Measurements from ENCODE around the gene RPL29. TPM values are rescaled to one million over a fixed set of nuclear protein-coding genes. Genes with fewer than 3 reads are reported as not detected.
A peak's percentile ranks its signal among the peaks of the same experiment; 100 is the strongest.
"Not testable (repeated sequence)": the region's sequence is repeated elsewhere in the genome, so short reads cannot be mapped to it uniquely, and the experiment has no call there.

Gene RPL29
- total RNA-seq, 2 experiments from 2014 or later: 1,502 to 1,507 TPM

DNA sequence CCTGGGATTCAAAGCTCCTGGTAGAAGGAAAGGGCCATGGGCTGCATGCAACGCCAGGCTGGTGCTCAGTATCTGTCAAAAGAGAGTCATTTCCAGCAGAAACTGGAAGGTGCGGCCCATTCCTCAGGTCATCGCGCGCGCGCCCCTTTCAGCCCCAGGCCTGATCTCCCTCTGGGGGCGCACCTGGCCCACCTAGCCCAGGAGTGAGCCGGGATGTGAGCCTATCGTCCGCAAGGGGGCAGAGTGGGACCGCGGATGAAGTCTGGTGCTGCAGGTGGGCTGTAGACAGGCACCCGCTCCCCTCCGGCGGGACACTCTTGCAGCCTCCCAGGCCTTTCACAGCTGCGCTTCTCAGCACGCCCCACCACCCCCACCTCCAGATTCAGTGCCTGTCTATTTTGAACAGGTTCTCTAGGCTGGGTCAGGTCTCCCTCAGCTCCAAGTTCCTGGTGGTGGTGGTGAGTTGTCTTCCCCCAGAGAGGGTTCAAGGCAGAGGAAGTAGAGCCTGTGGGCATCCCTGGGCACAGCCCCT lies 5.8 kb upstream of the RPL29 start:
- DNase-seq: peak; percentile 90
- ChIA-PET POLR2A (interaction anchor here (0.8 kb wide), 1 partner anchor 19 kb away, joined by 3 read pairs; no protein-coding TSS in a partner anchor), CTCF (interaction anchor here (0.6 to 6.3 kb wide), 38 partner anchors 8 to 970 kb away, joined by 3 to 101 read pairs (median 4); partner anchors contain the start of genes ACY1, DUSP7, PARP3 and POC1A)
- no peaks in the 10 kb centered on the region for H3K9me3 Mint-ChIP-seq
- no peak overlapping the region for H3K4me3 Mint-ChIP-seq
- peaks cover 14% of the 10 kb centered on the region for H3K4me1 Mint-ChIP-seq (ENCODE audit: low read depth)
- intact Hi-C loops (cut with micrococcal nuclease): loop anchor here (1.0 to 5.0 kb wide), 5 partner anchors 56 to 336 kb away; no protein-coding TSS in a partner anchor
- H3K27ac Mint-ChIP-seq: no peak overlapping the region
- no peaks in the 10 kb centered on the region for H3K27me3 Mint-ChIP-seq
- no peaks in the 10 kb centered on the region for H3K36me3 Mint-ChIP-seq

GRCh38 chr3:51999846-52000245 lies 4.2 kb upstream of the RPL29 start:
- intact Hi-C loops (cut with micrococcal nuclease): loop anchor here (5.0 kb wide), 3 partner anchors 217 to 608 kb away; partner anchors contain the start of gene RBM15B
- H3K4me3 Mint-ChIP-seq: no peak overlapping the region
- H3K36me3 Mint-ChIP-seq: peaks cover 10% of the 10 kb centered on the region

GRCh38 chr3:51998774-51999173 lies 3.1 kb upstream of the RPL29 start:
- ChIA-PET POLR2A (no interaction called here), CTCF (interaction anchor here (0.6 to 1.7 kb wide), 4 partner anchors 124 to 422 kb away, joined by 3 to 8 read pairs (median 5); no protein-coding TSS in a partner anchor)
- H3K9me3 Mint-ChIP-seq: no peaks in the 10 kb centered on the region
- peaks cover 15% of the 10 kb centered on the region for H3K4me1 Mint-ChIP-seq (ENCODE audit: low read depth)
- H3K27ac Mint-ChIP-seq: no peak overlapping the region
- no peak for DNase-seq
- peaks cover 21% of the 10 kb centered on the region for H3K36me3 Mint-ChIP-seq
- intact Hi-C loops (cut with micrococcal nuclease): loop anchor here (5.0 kb wide), 1 partner anchor 606 kb away; the partner anchor contains the start of gene RBM15B
- H3K27me3 Mint-ChIP-seq: no peaks in the 10 kb centered on the region
- no peak overlapping the region for H3K4me3 Mint-ChIP-seq

More at GRCh38 chr3:51999846-52000245, 4.2 kb upstream of the RPL29 start:
- H3K9me3 Mint-ChIP-seq: no peaks in the 10 kb centered on the region
- no peak overlapping the region for H3K27ac Mint-ChIP-seq
- POLR2A ChIA-PET: no interaction called here
- peaks cover 5% of the 10 kb centered on the region for H3K4me1 Mint-ChIP-seq (ENCODE audit: low read depth)
- no peaks in the 10 kb centered on the region for H3K27me3 Mint-ChIP-seq
- CTCF ChIA-PET: interaction anchor here (1.6 to 6.3 kb wide), 7 partner anchors 54 to 339 kb away, joined by 7 to 101 read pairs (median 28); partner anchors contain the start of genes DUSP7, PARP3 and RRP9
- DNase-seq: no peak

- no peak overlapping the region for H3K4me3 Mint-ChIP-seq
- no peak overlapping the region for H3K27ac Mint-ChIP-seq
- intact Hi-C loops (cut with micrococcal nuclease): loop anchor here (5.0 kb wide), 1 partner anchor 606 kb away; the partner anchor contains the start of gene RBM15B
- H3K4me1 Mint-ChIP-seq (ENCODE audit: low read depth): peaks cover 20% of the 10 kb centered on the region
- H3K36me3 Mint-ChIP-seq: peaks cover 28% of the 10 kb centered on the region
- ChIA-PET CTCF (interaction anchor here (0.6 to 1.7 kb wide), 5 partner anchors 55 to 423 kb away, joined by 3 to 8 read pairs (median 4); no protein-coding TSS in a partner anchor), POLR2A (no interaction called here)
- H3K9me3 Mint-ChIP-seq: no peaks in the 10 kb centered on the region
- H3K27me3 Mint-ChIP-seq: no peaks in the 10 kb centered on the region
- no peak for DNase-seq
These were observed 2.4 kb upstream of the RPL29 start for GRCh38 chr3:51997935-51998596.

- intact Hi-C loops (cut with micrococcal nuclease): loop anchor here (5.0 kb wide), 1 partner anchor 605 kb away; the partner anchor contains the start of gene RBM15B
- CTCF ChIA-PET: interaction anchor here (0.8 to 1.6 kb wide), 3 partner anchors 54 to 342 kb away, joined by 3 to 4 read pairs (median 4); no protein-coding TSS in a partner anchor
These were observed 1.5 kb upstream of the RPL29 start for GRCh38 chr3:51997172-51997571.

DNA sequence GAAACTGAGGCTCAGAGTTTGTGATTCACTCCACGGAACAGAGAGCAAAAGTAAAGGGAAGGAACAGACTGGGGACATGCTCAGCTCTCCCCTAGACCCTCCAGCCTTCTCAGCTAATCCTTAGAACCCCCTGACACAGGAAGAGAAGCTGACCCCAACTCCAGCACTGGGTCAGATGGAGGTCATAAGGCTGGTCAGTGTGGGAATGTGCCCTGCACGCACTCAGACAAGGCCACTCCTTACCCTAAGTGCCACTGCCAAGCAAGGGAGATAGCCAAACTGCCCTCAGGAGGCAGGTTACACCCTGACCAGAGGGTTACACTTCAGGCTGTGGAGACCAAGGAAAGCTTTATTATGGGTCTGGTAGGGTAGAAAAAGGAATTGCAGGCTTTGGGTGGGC lies 1.2 kb downstream of the RPL29 start:
- POLR2A ChIA-PET: interaction anchor here (1.2 to 2.5 kb wide), 6 partner anchors 8 to 160 kb away, joined by 3 to 45 read pairs (median 10); partner anchors contain the start of genes ACY1, PCBP4 and POC1A
- intact Hi-C loops (cut with micrococcal nuclease): loop anchor here (2.0 kb wide), 1 partner anchor 20 kb away; the partner anchor contains the start of genes ABHD14A and ABHD14B

More at GRCh38 chr3:51997172-51997571, 1.5 kb upstream of the RPL29 start:
- Mint-ChIP-seq H3K4me3 (no peak overlapping the region), H3K36me3 (peaks cover 37% of the 10 kb centered on the region), H3K27me3 (no peaks in the 10 kb centered on the region), H3K9me3 (no peaks in the 10 kb centered on the region), H3K27ac (no peak overlapping the region), H3K4me1 (ENCODE audit: low read depth) (peaks cover 28% of the 10 kb centered on the region)
- POLR2A ChIA-PET: no interaction called here
- no peak for DNase-seq

DNA sequence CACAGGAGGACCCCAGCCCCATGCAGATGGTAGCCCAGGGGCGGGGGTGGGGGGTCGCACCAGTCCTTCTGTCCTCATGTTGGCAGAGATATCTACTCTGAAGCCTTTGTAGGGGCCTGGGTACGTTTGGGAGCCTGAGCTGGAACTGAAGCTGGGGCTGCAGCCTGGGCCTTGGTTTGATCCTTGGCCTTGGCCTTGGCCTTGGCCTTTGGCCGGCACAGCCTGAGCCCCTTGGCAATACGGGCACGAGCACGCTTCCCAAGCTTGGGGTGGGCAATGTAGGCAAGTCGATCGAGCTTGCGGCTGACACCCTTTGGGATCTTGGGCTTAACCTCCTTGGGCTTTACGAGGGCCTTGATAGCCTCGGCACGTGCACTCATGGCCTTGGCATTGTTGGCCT lies 2.0 kb downstream of the RPL29 start:
- ChIA-PET POLR2A (interaction anchor here (1.2 to 3.2 kb wide), 3 partner anchors 10 to 63 kb away, joined by 3 to 27 read pairs (median 4); partner anchors contain the start of genes ACY1, DUSP7 and PCBP4), CTCF (interaction anchor here (1.3 to 5.8 kb wide), 3 partner anchors 11 to 60 kb away, joined by 4 to 42 read pairs (median 7); partner anchors contain the start of genes ABHD14B and ACY1)
- intact Hi-C loops (cut with micrococcal nuclease): loop anchor here (2.0 kb wide), 1 partner anchor 19 kb away; the partner anchor contains the start of genes ABHD14A and ABHD14B
- Mint-ChIP-seq H3K4me1 (ENCODE audit: low read depth) (peaks cover 34% of the 10 kb centered on the region), H3K27ac (peak overlapping the region; percentile 60), H3K36me3 (peaks cover 47% of the 10 kb centered on the region), H3K4me3 (peak overlapping the region; percentile 98)
- not testable (repeated sequence) for DNase-seq, H3K27me3 Mint-ChIP-seq, H3K9me3 Mint-ChIP-seq

More for the DNA sequence above, 1.2 kb downstream of the RPL29 start:
- H3K9me3 Mint-ChIP-seq: no peaks in the 10 kb centered on the region
- no peak for DNase-seq
- peak overlapping the region; percentile 98 for H3K4me3 Mint-ChIP-seq
- CTCF ChIA-PET: interaction anchor here (0.7 to 5.8 kb wide), 6 partner anchors 12 to 129 kb away, joined by 3 to 42 read pairs (median 8); partner anchors contain the start of genes ABHD14B, ACY1, DUSP7 and PARP3
- peaks cover 34% of the 10 kb centered on the region for H3K4me1 Mint-ChIP-seq (ENCODE audit: low read depth)
- no peaks in the 10 kb centered on the region for H3K27me3 Mint-ChIP-seq
- peak overlapping the region; percentile 99 for H3K27ac Mint-ChIP-seq
- H3K36me3 Mint-ChIP-seq: peaks cover 47% of the 10 kb centered on the region

- Mint-ChIP-seq H3K9me3 (no peaks in the 10 kb centered on the region), H3K36me3 (peaks cover 47% of the 10 kb centered on the region), H3K4me3 (no peak overlapping the region), H3K4me1 (ENCODE audit: low read depth) (peaks cover 34% of the 10 kb centered on the region), H3K27ac (peak overlapping the region; percentile 78), H3K27me3 (no peaks in the 10 kb centered on the region)
- DNase-seq: no peak
- POLR2A ChIA-PET: interaction anchor here (0.5 to 3.2 kb wide), 7 partner anchors 9 to 208 kb away, joined by 3 to 27 read pairs (median 4); partner anchors contain the start of genes ACY1 and DUSP7
- intact Hi-C loops (cut with micrococcal nuclease): no loop called here
- CTCF ChIA-PET: interaction anchor here (1.6 to 5.8 kb wide), 3 partner anchors 9 to 61 kb away, joined by 4 to 42 read pairs (median 7); partner anchors contain the start of genes ABHD14B and ACY1
These were observed 3.5 kb downstream of the RPL29 start for GRCh38 chr3:51992017-51992682.

DNA sequence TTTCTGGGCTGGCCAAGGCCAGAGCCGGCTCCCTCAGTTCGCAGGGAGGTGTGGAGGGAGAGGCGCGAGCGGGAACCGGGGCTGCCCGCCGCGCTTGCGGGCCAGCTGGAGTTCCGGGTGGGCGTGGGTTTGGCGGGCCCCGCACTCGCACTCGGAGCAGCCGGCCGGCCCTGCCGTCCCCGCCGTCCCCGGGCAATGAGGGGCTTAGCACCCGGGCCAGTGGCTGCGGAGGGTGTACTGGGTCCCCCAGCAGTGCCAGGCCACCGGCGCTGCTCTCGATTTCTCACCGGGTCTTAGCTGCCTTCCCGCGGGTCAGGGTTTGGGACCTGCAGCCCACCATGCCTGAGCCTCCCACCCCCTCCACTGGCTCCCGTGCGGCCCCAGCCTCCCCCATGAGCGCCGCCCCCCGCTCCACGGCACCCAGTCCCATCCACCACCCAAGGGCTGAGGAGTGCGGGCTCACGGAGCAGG lies 5.2 kb downstream of the RPL29 start:
- ChIA-PET CTCF (interaction anchor here (0.9 to 5.8 kb wide), 2 partner anchors 8 to 82 kb away, joined by 3 to 42 read pairs; partner anchors contain the start of gene ACY1), POLR2A (interaction anchor here (1.2 to 3.2 kb wide), 2 partner anchors 7 to 49 kb away, joined by 3 to 27 read pairs; partner anchors contain the start of genes ACY1, PARP3 and RRP9)
- H3K27me3 Mint-ChIP-seq; H3K27ac Mint-ChIP-seq; H3K9me3 Mint-ChIP-seq; DNase-seq; intact Hi-C loops (cut with micrococcal nuclease); H3K4me3 Mint-ChIP-seq: not testable (repeated sequence)
- Mint-ChIP-seq H3K4me1 (ENCODE audit: low read depth) (peaks cover 31% of the 10 kb centered on the region), H3K36me3 (peaks cover 43% of the 10 kb centered on the region)

GRCh38 chr3:51988286-51989146 lies 7.2 kb downstream of the RPL29 start:
- DNase-seq: no peak
- H3K4me3 Mint-ChIP-seq: no peak overlapping the region
- H3K4me1 Mint-ChIP-seq (ENCODE audit: low read depth): peaks cover 32% of the 10 kb centered on the region
- no peaks in the 10 kb centered on the region for H3K9me3 Mint-ChIP-seq
- peaks cover 23% of the 10 kb centered on the region for H3K36me3 Mint-ChIP-seq
- no peaks in the 10 kb centered on the region for H3K27me3 Mint-ChIP-seq
- ChIA-PET POLR2A (interaction anchor here (0.6 kb wide), 1 partner anchor 312 kb away, joined by 3 read pairs; no protein-coding TSS in a partner anchor), CTCF (no interaction called here)
- no peak overlapping the region for H3K27ac Mint-ChIP-seq
- intact Hi-C loops (cut with micrococcal nuclease): no loop called here

Data from activated CD4-positive, alpha-beta memory T cell treated with anti-CD3 and anti-CD28 coated beads for 36 hours (primary cell).